Mesodermal cell (in vitro differentiated cells): ENCODE measurements around the gene TATDN2.

ENCODE experiments used
- H3K27ac ChIP-seq: 2 replicates; pipeline ENCODE4 v1.7.0; 2013; ENCODE audit warnings: mild to moderate bottlenecking, low read depth, low read length, moderate library complexity; ENCODE audit not compliant: severe bottlenecking
- H3K36me3 ChIP-seq: 2 replicates; pipeline ENCODE4 v1.7.1; 2013; ENCODE audit warnings: mild to moderate bottlenecking, low read length, moderate library complexity; ENCODE audit not compliant: control insufficient read depth, insufficient read depth
- H3K4me1 ChIP-seq: one replicate; pipeline ENCODE4 v1.7.1; 2013; ENCODE audit warnings: mild to moderate bottlenecking, low read length; ENCODE audit not compliant: insufficient read depth, control insufficient read depth, poor library complexity, severe bottlenecking
- H3K4me3 ChIP-seq: 2 replicates; pipeline ENCODE4 v1.7.0; 2013; ENCODE audit warnings: low read length, control low read depth, mild to moderate bottlenecking; ENCODE audit not compliant: insufficient read depth, poor library complexity, severe bottlenecking; ENCODE audit errors: extremely low read depth
- H3K9me3 ChIP-seq: 2 replicates; pipeline ENCODE4 v1.7.1; 2013; ENCODE audit warnings: mild to moderate bottlenecking, low read length, moderate library complexity; ENCODE audit not compliant: control insufficient read depth
- WGBS, 2 experiments: methylation state at CpG; one replicate each; pipeline ENCODE4 v1.1.5; 2013; ENCODE audit warnings: missing lambda C conversion rate in 2 of 2; ENCODE audit not compliant: insufficient coverage in 2 of 2; 5-methylcytosine and 5-hydroxymethylcytosine counted together

The TATDN2 gene

GRCh38 chr3:10317961-10318350 lies 69.7 kb downstream of the TATDN2 start:
- Histone ChIP-seq H3K27ac (no peak overlapping the region), H3K36me3 (peaks cover 60% of the 10 kb centered on the region), H3K4me3 (no peak overlapping the region), H3K9me3 (no peaks in the 10 kb centered on the region), H3K4me1 (no peaks in the 10 kb centered on the region)
- WGBS, 2 experiments = 97 to 100% methylated on average over 3 of the region's 3 CpGs

- WGBS, 2 experiments = 82 to 91% methylated on average over 4 to 6 of the region's 6 CpGs
- Histone ChIP-seq H3K4me1 (no peaks in the 10 kb centered on the region), H3K36me3 (peaks cover 47% of the 10 kb centered on the region), H3K27ac (no peak overlapping the region), H3K9me3 (no peaks in the 10 kb centered on the region), H3K4me3 (peak overlapping the region; percentile 81)
Observed at GRCh38 chr3:10319251-10319650, 71.0 kb downstream of the TATDN2 start.

- Histone ChIP-seq H3K4me1 (no peaks in the 10 kb centered on the region), H3K4me3 (peak overlapping the region; percentile 81), H3K36me3 (peaks cover 42% of the 10 kb centered on the region), H3K27ac (peak overlapping the region; percentile 89), H3K9me3 (no peaks in the 10 kb centered on the region)
- WGBS, 2 experiments = 29% methylated on average over 1 of the region's 3 CpGs; no CpG with 5 or more reads in 1 of the 2 experiments
Observed at GRCh38 chr3:10319804-10320203, 71.5 kb downstream of the TATDN2 start.

- no peaks in the 10 kb centered on the region for H3K9me3 ChIP-seq
- H3K4me3 ChIP-seq = peak overlapping the region; percentile 81
- H3K27ac ChIP-seq = peak overlapping the region; percentile 89
- WGBS, 2 experiments = 0 to 1% methylated on average over 7 of the region's 9 CpGs
- no peaks in the 10 kb centered on the region for H3K4me1 ChIP-seq
- peaks cover 38% of the 10 kb centered on the region for H3K36me3 ChIP-seq
Observed at GRCh38 chr3:10320320-10320677, 72.0 kb downstream of the TATDN2 start.

- Histone ChIP-seq H3K36me3 (peaks cover 28% of the 10 kb centered on the region), H3K9me3 (no peaks in the 10 kb centered on the region), H3K4me1 (no peaks in the 10 kb centered on the region), H3K4me3 (no peak overlapping the region), H3K27ac (no peak overlapping the region)
- WGBS, 2 experiments = 90 to 100% methylated on average over 2 to 4 of the region's 8 CpGs
Observed at GRCh38 chr3:10321630-10322351, 73.5 kb downstream of the TATDN2 start.

GRCh38 chr3:10322352-10322710 lies 74.1 kb downstream of the TATDN2 start:
- Histone ChIP-seq H3K36me3 (peaks cover 23% of the 10 kb centered on the region), H3K27ac (no peak overlapping the region), H3K4me1 (no peaks in the 10 kb centered on the region), H3K4me3 (no peak overlapping the region), H3K9me3 (no peaks in the 10 kb centered on the region)
- WGBS, 2 experiments = 100% methylated on average over 1 of the region's 1 CpG; no CpG with 5 or more reads in 1 of the 2 experiments

- H3K4me3 ChIP-seq = no peak overlapping the region
- H3K27ac ChIP-seq = no peak overlapping the region
- H3K36me3 ChIP-seq = no peaks in the 10 kb centered on the region
- H3K4me1 ChIP-seq = no peaks in the 10 kb centered on the region
- WGBS, 2 experiments = 80 to 88% methylated on average over 9 of the region's 10 CpGs
- H3K9me3 ChIP-seq = no peaks in the 10 kb centered on the region
Observed at GRCh38 chr3:10327592-10327991, 79.3 kb downstream of the TATDN2 start.

- no peaks in the 10 kb centered on the region for H3K4me1 ChIP-seq
- no peaks in the 10 kb centered on the region for H3K9me3 ChIP-seq
- H3K36me3 ChIP-seq = no peaks in the 10 kb centered on the region
- H3K4me3 ChIP-seq = no peak overlapping the region
- H3K27ac ChIP-seq = no peak overlapping the region
- WGBS, 2 experiments = 67 to 81% methylated on average over 27 to 28 of the region's 31 CpGs
Observed at GRCh38 chr3:10328460-10329071, 80.3 kb downstream of the TATDN2 start.

- no peaks in the 10 kb centered on the region for H3K36me3 ChIP-seq
- H3K9me3 ChIP-seq = no peaks in the 10 kb centered on the region
- 89 to 94% methylated on average over 9 to 12 of the region's 14 CpGs for WGBS, 2 experiments
- no peaks in the 10 kb centered on the region for H3K4me1 ChIP-seq
- H3K27ac ChIP-seq = no peak overlapping the region
- no peak overlapping the region for H3K4me3 ChIP-seq
Observed at GRCh38 chr3:10329495-10330015, 81.3 kb downstream of the TATDN2 start.

- Histone ChIP-seq H3K4me3 (no peak overlapping the region), H3K4me1 (no peaks in the 10 kb centered on the region), H3K27ac (no peak overlapping the region), H3K9me3 (no peaks in the 10 kb centered on the region), H3K36me3 (no peaks in the 10 kb centered on the region)
- 77 to 80% methylated on average over 12 of the region's 12 CpGs for WGBS, 2 experiments
Observed at GRCh38 chr3:10330319-10330718, 82.1 kb downstream of the TATDN2 start.
